Activated naive CD8-positive, alpha-beta T cell treated with anti-CD3 and anti-CD28 coated beads for 36 hours (primary cell): ENCODE results near the gene HIVEP2. TPM values are rescaled to one million over a fixed set of nuclear protein-coding genes. Genes with fewer than 3 reads are reported as not detected.

Source experiments
- total RNA-seq, 2 experiments: library from RNA; stranded (reverse); gene quantifications; one replicate each; pipeline ENCODE4 v1.2.3, GENCODE V29; 2021

The HIVEP2 gene
- total RNA-seq, 2 experiments from 2014 or later = 27.1 to 28.8 TPM

Other genes starting within 250 kb of the HIVEP2 start
- 10 to 100 TPM; 19.8 to 20.1 TPM for gene AIG1, start 115.7 kb upstream of the HIVEP2 start, total RNA-seq